ENCODE measurements around the gene STIM1.

DNA sequence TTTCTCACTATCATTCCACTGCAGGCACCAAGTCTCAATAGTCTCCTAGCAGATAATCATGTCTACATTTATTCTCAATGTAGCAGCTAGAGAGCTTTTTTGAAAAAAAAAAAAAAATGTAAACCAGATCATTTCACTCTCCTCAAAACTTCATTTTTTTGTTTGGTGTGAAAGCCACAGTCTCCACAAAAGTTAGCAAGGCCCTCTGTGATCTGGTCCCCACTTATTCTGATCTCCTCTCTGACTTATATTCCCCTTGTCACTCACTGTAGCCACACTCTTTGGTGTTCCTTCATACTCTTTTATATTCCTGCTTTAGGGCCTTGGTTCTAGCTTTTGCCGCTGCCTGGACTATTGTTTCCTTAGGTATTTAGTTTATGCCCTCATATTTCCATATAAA, 137.5 kb downstream of the STIM1 start:
- TF ChIP-seq GATA2 (IDR thresholded peaks at IDR 0.05; ENCODE audit: low read depth, low read length) (no peak), GATA3 (IDR thresholded peaks at IDR 0.05; ENCODE audit: low read depth, low read length) (no peak)
